ENCODE measurements around the gene XPNPEP2. TPM values are rescaled to one million over a fixed set of nuclear protein-coding genes. Genes with fewer than 3 reads are reported as not detected.
"Not testable (repeated sequence)": the region's sequence is repeated elsewhere in the genome, so short reads cannot be mapped to it uniquely, and the experiment has no call there.

The XPNPEP2 gene
- total RNA-seq, 2 donors from 2014 or later: 11.9 to 22.6 TPM

- no peak for ATAC-seq
- no peak for DNase-seq
- intact Hi-C loops (cut with DNase I, micrococcal nuclease): no loop called here
Measured at GRCh38 chrX:129718676-129719075, 20.1 kb upstream of the XPNPEP2 start.

GRCh38 chrX:129719268-129719667, 19.5 kb upstream of the XPNPEP2 start:
- no peak for DNase-seq
- no peak for ATAC-seq
- intact Hi-C loops (cut with DNase I, micrococcal nuclease): no loop called here

GRCh38 chrX:129719931-129720530, 18.7 kb upstream of the XPNPEP2 start:
- no peak for ATAC-seq

DNA sequence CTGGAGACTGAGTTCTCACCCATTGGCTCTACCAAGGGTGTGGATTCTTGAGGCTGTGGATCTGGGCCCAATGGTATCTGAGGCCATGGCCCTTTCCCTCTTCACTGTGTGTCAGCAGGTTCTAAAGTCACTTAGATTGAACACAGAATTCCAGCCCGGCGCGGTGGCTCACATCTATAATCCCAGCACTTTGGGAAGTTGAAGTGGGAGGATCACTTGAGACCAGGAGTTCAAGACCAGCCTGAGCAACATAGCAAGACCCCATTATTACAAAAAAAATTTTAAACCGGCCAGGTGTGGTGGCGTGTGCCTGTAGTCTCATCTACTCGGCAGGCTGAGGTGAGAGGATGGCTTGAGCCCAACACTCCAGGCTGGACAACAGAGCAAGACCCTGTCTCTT, 18.0 kb upstream of the XPNPEP2 start:
- ATAC-seq: no peak
- intact Hi-C loops (cut with DNase I, micrococcal nuclease): no loop called here

More at GRCh38 chrX:129719931-129720530, 18.7 kb upstream of the XPNPEP2 start:
- no peak for DNase-seq
- intact Hi-C loops (cut with DNase I, micrococcal nuclease): no loop called here

DNA sequence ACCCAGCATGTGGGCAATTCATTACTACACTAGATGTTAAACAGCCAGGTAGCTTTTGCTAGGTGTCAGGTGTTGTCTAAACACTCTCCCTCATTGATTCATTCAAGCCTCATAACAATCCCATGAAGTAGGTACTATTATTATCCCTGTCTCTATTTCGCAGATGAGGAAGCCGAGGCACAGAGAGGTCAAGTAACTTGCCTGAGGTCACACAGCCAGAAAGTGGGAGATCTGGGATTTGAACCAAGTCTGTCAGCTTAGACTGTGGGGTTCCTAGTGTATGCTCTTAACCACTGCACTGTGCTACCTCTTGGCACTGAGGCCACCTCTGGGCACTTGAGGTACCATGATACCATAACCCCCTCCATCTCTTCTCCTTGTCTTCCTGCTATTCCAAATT, 17.4 kb upstream of the XPNPEP2 start:
- intact Hi-C loops (cut with DNase I, micrococcal nuclease): no loop called here
- no peak for ATAC-seq

More for the DNA sequence above, 18.0 kb upstream of the XPNPEP2 start:
- DNase-seq: no peak

GRCh38 chrX:129721870-129722269, 16.9 kb upstream of the XPNPEP2 start:
- ATAC-seq (no peak), DNase-seq (no peak)
- intact Hi-C loops (cut with DNase I, micrococcal nuclease): no loop called here

More for the DNA sequence above, 17.4 kb upstream of the XPNPEP2 start:
- DNase-seq: no peak

DNA sequence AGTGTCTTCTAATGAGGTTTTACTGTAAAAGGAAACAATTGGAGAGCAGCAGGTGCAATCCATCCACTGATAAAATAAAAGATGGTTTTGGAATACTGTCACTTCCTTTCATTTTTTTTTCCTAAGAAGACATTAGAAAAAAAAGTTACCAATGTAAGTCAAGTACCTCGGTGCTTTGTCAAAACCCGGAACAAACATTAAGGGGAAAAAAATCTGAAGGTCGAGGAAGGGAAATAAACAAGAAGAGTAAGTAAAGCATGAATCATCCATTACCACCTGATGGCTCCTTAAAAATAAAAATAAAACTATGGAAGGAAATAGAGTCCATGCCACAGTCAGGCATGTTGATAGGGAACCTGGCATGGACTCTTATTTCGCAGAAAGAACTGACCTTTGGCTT, 15.3 kb upstream of the XPNPEP2 start:
- ATAC-seq (no peak), DNase-seq (no peak)
- intact Hi-C loops (cut with DNase I, micrococcal nuclease): no loop called here

GRCh38 chrX:129724754-129725153, 14.0 kb upstream of the XPNPEP2 start:
- no peak for ATAC-seq
- no peak for DNase-seq
- intact Hi-C loops (cut with DNase I, micrococcal nuclease): loop anchor here in 1 of 2 donors (5.0 kb wide), 2 partner anchors 87 to 117 kb away; no protein-coding TSS in a partner anchor

DNA sequence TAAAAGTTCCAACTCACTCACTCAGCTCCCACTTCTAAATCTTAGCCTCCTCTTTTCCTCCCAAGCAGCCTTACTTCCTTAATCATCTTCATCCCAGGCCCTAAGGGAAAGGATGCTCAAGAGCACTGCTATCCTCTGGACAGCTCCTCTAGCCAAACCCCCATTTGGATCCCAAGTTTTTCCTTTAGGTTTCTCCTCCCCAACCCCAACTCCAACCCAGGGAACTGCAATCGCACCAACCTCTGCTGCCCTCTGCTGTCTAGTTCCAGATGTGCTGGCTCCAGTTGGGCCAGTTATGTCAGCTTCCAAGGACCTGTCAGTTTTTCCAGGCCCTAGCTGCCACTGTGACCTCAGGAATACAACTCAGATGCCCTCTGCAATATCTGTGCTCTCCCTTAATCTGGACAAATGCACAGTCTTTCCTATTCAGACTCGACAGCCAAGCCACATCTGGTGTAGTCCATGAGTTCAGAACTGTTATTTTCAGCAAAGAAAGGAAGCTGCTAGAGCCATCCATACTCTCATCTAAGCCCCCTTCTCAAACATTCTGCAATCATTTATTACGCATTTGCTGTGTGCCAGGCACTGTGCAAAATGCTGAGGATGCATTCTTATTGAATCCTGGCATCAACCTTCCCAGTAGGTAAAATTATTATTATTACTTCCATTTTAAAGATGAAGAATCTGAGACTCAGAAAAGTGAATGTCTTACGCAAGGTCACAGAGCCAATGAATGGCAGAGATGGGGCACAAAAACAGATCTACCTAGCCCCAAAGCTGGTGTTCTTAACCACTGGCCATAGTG, 12.3 kb upstream of the XPNPEP2 start:
- peak; percentile 81 for ATAC-seq
- intact Hi-C loops (cut with DNase I, micrococcal nuclease): loop anchor here in 1 of 2 donors (5.0 kb wide), 2 partner anchors 89 to 119 kb away; no protein-coding TSS in a partner anchor

DNA sequence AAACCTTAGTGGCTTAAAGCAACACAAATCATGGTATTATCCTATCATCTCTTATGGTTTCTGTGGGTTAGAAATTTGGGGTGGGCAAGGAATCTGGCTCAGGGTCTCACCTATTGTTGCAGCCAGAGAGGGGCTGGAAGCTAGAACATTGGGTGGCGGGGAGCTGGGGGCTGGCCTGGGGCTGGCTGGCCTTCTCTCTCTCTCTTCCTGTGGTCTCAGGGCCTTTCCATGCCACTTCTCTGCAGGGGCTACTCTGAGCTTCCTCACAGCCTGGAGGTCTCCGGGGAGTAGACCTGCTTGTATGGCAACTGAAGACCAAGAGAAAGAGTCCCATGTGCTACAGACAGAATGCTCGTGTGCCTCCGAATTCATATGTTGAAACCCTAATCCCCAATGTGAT, 10.7 kb upstream of the XPNPEP2 start:
- DNase-seq (no peak), ATAC-seq (no peak)
- intact Hi-C loops (cut with DNase I, micrococcal nuclease): loop anchor here in 1 of 2 donors (5.0 kb wide), 2 partner anchors 91 to 121 kb away; no protein-coding TSS in a partner anchor

More for the DNA sequence above, 12.3 kb upstream of the XPNPEP2 start:
- DNase-seq: peak in 1 of 2 donors; percentile 65

DNA sequence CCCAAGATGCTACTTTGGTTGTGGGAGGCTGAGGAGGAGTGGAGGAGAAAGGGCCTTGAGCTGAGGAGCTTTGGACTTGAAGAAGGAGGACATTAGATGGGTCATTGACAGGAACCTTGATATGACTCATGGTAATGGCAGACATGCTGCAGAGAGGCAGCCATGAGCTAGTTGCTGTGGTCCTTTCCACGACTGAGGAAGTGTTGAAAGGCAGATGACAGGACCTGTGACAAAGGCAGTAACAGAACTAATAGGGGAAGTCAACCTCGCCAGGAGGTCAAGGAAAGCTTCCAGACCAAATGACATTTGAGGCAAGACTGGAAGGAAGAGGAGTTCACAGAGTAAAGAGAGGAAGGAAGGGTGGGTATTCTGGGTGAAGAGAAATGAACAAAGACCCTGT, 7.6 kb upstream of the XPNPEP2 start:
- intact Hi-C loops (cut with DNase I, micrococcal nuclease): no loop called here
- ATAC-seq (no peak), DNase-seq (no peak)

DNA sequence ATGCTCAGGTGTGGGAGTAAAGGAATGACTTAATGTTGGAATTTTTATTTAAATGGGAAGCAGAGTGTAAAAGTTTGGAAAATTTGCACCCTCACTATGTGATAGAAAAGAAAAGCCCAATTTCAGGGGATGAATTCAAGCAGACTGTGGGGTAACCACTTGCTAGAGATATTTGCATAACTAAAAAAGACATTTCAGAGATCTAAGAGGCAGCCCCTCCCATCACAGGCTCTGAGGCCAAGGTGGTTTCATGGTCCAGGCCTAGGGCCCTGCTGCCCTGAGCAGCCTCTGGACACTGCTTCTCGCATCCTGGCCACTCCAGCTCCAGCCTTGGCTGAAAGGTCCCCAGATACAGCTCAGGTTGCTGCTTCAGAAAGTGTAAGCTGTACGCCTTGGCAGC, 5.9 kb upstream of the XPNPEP2 start:
- intact Hi-C loops (cut with DNase I, micrococcal nuclease): no loop called here
- DNase-seq (no peak), ATAC-seq (no peak)

DNA sequence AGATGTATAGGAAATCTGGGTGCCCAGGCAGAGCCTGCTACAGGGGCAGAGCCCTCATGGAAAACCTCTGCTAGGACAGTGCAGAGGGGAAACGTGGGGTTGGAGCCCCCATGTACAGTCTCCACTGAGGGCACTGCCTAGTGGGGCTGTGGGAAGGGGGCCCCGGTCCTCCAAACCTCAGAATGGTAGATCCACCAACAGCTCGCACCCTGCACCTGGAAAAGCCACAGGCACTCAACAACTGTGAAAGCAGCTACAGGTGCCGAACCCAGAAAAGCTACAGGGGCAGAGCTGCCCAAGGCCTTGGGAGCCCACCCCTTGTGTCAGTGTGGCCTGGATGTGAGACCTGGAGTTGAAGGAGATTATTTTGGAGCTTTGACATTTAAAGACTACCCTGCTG, 5.4 kb upstream of the XPNPEP2 start:
- DNase-seq (no peak), ATAC-seq (no peak)
- intact Hi-C loops (cut with DNase I, micrococcal nuclease): no loop called here

DNA sequence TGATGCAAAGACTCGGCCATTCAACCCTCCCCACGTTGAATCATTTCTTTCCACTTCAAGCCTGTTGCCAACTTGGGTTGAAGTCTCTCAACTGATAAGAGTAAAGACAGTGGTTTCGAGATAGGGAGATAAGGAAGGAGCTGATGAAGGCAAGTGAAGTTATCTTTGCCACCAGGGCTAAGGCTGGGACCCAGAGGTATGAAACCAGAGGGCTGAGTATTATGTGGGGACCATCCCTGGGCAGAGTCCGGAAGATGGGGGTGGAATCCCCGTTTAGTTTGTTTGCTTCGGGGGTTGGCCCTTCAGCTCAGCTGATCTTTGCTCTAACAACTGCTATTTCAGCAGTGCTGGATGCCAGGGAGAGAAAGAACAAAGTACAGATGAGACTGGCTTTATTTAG, 2.3 kb upstream of the XPNPEP2 start:
- DNase-seq (peak in 1 of 2 donors; percentile 25), ATAC-seq (peak; percentile 84)
- intact Hi-C loops (cut with DNase I, micrococcal nuclease): no loop called here

DNA sequence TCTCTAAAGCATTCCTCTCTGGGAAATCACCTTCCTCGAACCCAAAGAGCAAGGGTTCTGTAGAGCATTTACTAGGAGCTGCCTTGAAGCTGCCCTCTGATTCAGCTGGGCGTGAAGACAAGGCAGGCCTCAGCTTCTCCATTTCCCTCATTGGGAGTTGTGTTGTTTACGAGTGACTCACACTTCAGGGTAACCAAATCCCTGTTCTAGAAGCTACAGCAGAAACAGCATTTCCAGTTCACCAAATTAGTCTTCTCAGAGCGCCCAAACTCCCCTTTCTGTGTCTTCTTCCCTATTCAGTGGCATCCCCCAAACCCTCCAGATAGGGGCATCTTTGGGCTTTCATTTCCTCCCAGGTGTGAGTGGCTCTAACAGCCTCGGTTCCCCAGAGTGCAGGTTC, 863 bp upstream of the XPNPEP2 start:
- DNase-seq: no peak
- peak; percentile 50 for ATAC-seq
- intact Hi-C loops (cut with DNase I, micrococcal nuclease): no loop called here

- ATAC-seq (no peak), DNase-seq (no peak)
- intact Hi-C loops (cut with DNase I, micrococcal nuclease): no loop called here
Measured at GRCh38 chrX:129739578-129739977, 799 bp downstream of the XPNPEP2 start.

DNA sequence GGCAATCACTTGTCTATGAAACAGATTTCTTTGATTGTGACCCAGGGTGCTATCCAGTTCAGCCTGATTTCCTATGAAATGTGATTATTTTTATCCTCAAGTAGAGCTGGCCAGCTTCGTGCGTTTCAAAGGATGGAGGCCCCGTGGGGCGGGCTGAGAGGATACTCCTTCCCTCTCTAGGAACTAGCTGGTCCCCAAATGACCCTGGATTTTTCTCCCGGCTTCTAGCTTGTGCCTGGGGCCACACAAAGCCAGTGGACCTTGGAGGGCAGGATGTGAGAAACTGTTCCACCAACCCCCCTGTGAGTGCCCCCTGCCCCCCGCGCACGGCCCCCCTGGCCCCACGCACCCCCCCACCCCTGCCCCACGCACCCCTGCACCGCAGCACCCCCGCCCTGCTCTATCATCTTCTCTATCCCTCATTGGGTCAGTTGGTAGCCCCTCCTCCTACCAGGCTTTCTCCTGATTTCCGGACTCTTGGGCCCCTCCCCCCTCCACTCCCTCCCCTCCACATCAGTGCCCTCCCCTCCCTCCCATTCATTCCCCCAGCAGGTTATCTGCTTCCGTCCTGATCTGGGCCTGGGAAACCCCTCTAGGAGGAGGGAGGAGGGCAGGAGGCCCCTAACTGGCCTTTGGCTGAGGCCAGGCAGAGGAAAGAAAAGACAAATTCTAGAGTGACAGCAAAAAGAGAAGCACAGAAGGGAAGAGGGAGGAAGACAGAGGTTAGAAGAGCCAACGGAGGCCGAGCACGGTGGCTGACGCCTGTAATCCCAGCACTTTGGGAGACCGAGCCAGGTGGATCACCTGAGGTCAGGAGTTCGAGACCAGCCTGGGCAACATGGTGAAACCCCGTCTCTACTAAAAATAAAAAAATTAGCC, 3.3 kb downstream of the XPNPEP2 start:
- DNase-seq (no peak), ATAC-seq (no peak)
- intact Hi-C loops (cut with DNase I, micrococcal nuclease): no loop called here

DNA sequence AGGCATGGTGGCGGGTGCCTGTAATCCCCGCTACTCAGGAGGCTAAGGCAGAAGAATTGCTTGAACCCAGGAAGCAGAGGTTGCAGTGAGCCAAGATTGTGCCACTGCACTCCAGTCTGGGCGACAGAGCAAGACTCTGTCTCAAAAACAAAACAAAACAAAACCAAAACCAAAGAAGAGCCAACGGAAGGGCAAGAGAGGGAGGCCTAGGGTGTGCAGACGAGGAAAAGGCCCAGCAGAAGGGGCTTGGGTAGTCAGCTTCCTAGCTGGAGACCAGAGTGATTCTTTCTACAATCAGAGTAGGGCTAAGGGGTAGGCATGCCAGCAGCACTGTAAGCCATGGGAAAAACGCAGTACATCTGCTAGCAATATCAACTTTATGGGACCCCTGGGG, 4.0 kb downstream of the XPNPEP2 start:
- ATAC-seq; intact Hi-C loops (cut with DNase I, micrococcal nuclease); DNase-seq: not testable (repeated sequence)

GRCh38 chrX:129743821-129744220, 5.0 kb downstream of the XPNPEP2 start:
- ATAC-seq: no peak
- no peak for DNase-seq
- intact Hi-C loops (cut with DNase I, micrococcal nuclease): no loop called here

Measured in left colon (tissue), 2 donors.